Activated B cell treated with CpG ODN at 0.5 μM for 24 hours (primary cell): ENCODE data around the gene HS3ST1. TPM values are rescaled to one million over a fixed set of nuclear protein-coding genes. Genes with fewer than 3 reads are reported as not detected.
"Not testable (repeated sequence)": the region's sequence is repeated elsewhere in the genome, so short reads cannot be mapped to it uniquely, and the experiment has no call there.

Source experiments
- ATAC-seq: fragments of 200-7000 bp; cut with Tn5 transposase; one replicate; pipeline ENCODE4 v1.10.0; 2021; ENCODE audit warnings: low read depth, mild to moderate bottlenecking, moderate library complexity
- CTCF ChIA-PET: fragments of 350-600 bp; sonication (Branson Sonifier 250); formaldehyde crosslinking; loops from one replicate; lab custom pipeline; 2021; ENCODE audit warnings: antibody characterized with exemption; lab: Charles Lee
- POLR2A ChIA-PET: fragments of 350-600 bp; sonication (Branson Sonifier 250); formaldehyde crosslinking; loops from one replicate; lab custom pipeline; 2021; ENCODE audit warnings: antibody characterized with exemption; lab: Charles Lee
- DNase-seq: peaks from one replicate; pipeline ENCODE4 v3.0.0; 2022
- H3K27ac Mint-ChIP-seq: one replicate; pipeline ENCODE4 v1.8.0; 2020; ENCODE audit warnings: mixed read lengths
- H3K27me3 Mint-ChIP-seq: one replicate; pipeline ENCODE4 v1.8.0; 2021; ENCODE audit warnings: mixed read lengths
- H3K36me3 Mint-ChIP-seq: one replicate; pipeline ENCODE4 v1.8.0; 2021; ENCODE audit warnings: low read depth, mixed read lengths
- H3K4me1 Mint-ChIP-seq: one replicate; pipeline ENCODE4 v1.8.0; 2021; ENCODE audit warnings: mixed read lengths
- H3K4me3 Mint-ChIP-seq: one replicate; pipeline ENCODE4 v1.8.0; 2020; ENCODE audit warnings: mild to moderate bottlenecking, mixed read lengths
- H3K9me3 Mint-ChIP-seq: one replicate; pipeline ENCODE4 v1.8.0; 2020; ENCODE audit warnings: mixed read lengths
- intact Hi-C: fragments of 100-400 bp; cut with micrococcal nuclease; formaldehyde crosslinking; loops from one replicate; pipeline ENCODE4 v1.15.1; 2024
- total RNA-seq: library from RNA; stranded (reverse); gene quantifications from 2 replicates; pipeline ENCODE4 v1.2.3, GENCODE V29; 2022
- TF ChIP-seq, protein P1 (sequence below): fragments of 200-600 bp; IDR thresholded peaks from one replicate; pipeline ENCODE4 v1.8.0; 2022; ENCODE audit warnings: antibody characterized with exemption, mild to moderate bottlenecking

The HS3ST1 gene
- total RNA-seq, 1 donor from 2014 or later, result 2.1 TPM

DNA sequence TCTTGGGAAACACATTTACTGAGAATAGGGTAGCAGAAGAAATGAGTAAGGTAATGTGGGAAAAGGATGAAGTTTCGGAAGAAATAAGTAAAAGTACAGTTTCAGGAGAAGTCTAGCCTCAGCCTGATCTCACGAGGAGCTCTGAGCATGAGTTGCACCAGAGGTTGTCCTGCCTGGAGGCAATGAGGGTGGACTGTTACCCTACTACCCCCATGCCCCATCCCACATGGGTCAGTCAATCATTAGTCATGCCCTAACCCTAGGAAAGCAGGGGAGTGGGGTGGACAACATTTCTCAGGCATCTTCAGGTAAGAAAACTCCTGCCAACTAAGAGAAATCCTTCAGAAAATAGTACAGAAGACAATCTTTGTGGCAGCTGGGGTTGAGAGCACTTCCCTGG, 35.1 kb downstream of the HS3ST1 start:
- ChIA-PET CTCF (no interaction called here), POLR2A (no interaction called here)
- Mint-ChIP-seq H3K9me3 (no peaks in the 10 kb centered on the region), H3K27ac (no peak overlapping the region), H3K36me3 (peaks cover 20% of the 10 kb centered on the region), H3K27me3 (no peaks in the 10 kb centered on the region), H3K4me3 (no peak overlapping the region), H3K4me1 (peaks cover 18% of the 10 kb centered on the region)
- TF ChIP-seq, protein P1, sequence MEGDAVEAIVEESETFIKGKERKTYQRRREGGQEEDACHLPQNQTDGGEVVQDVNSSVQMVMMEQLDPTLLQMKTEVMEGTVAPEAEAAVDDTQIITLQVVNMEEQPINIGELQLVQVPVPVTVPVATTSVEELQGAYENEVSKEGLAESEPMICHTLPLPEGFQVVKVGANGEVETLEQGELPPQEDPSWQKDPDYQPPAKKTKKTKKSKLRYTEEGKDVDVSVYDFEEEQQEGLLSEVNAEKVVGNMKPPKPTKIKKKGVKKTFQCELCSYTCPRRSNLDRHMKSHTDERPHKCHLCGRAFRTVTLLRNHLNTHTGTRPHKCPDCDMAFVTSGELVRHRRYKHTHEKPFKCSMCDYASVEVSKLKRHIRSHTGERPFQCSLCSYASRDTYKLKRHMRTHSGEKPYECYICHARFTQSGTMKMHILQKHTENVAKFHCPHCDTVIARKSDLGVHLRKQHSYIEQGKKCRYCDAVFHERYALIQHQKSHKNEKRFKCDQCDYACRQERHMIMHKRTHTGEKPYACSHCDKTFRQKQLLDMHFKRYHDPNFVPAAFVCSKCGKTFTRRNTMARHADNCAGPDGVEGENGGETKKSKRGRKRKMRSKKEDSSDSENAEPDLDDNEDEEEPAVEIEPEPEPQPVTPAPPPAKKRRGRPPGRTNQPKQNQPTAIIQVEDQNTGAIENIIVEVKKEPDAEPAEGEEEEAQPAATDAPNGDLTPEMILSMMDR, result no peak
- DNase-seq (no peak), ATAC-seq (no peak)
- intact Hi-C loops, result no loop called here

DNA sequence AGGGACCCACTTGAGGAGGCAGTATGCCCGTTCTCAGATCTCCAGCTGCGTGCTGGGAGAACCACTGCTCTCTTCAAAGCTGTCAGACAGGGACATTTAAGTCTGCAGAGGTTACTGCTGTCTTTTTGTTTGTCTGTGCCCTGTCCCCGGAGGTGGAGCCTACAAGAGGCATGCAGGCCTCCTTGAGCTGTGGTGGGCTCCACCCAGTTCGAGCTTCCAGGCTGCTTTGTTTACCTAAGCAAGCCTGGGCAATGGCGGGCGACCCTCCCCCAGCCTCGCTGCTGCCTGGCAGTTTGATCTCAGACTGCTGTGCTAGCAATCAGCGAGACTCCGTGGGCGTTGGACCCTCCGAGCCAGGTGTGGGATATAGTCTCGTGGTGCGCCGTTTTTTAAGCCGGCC, 44.6 kb downstream of the HS3ST1 start:
- H3K36me3 Mint-ChIP-seq, H3K4me1 Mint-ChIP-seq, H3K4me3 Mint-ChIP-seq, POLR2A ChIA-PET, DNase-seq, intact Hi-C loops, ATAC-seq, H3K27me3 Mint-ChIP-seq, H3K27ac Mint-ChIP-seq, CTCF ChIA-PET, H3K9me3 Mint-ChIP-seq: not testable (repeated sequence)

GRCh38 chr4:11376571-11376970, 52.1 kb downstream of the HS3ST1 start:
- Mint-ChIP-seq H3K27ac (no peak overlapping the region), H3K9me3 (no peaks in the 10 kb centered on the region), H3K4me1 (no peaks in the 10 kb centered on the region), H3K27me3 (no peaks in the 10 kb centered on the region), H3K36me3 (no peaks in the 10 kb centered on the region), H3K4me3 (no peak overlapping the region)
- TF ChIP-seq, protein P1, result no peak
- intact Hi-C loops, result no loop called here
- POLR2A ChIA-PET, result no interaction called here
- CTCF ChIA-PET, result no interaction called here
- DNase-seq, result no peak
- ATAC-seq, result no peak

DNA sequence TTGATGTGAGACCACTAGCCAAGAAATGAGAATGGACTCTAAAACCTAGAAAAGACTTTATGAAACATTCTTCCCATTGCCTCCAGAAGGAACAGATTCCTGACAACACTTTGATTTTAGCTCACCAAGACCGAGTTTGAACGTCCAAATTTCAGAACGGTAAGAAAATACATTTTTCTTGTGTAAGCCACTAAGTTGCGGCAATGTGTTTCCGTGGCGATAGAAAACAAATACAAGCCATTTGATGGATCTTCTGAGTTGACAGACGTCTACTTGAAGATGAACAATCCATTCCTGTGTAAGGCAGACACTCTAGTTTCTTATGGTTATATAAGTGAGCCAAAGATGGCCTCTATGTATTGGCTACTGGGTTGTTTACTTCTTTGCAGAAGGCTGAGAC, 52.5 kb downstream of the HS3ST1 start:
- Mint-ChIP-seq H3K36me3 (no peaks in the 10 kb centered on the region), H3K4me1 (no peaks in the 10 kb centered on the region), H3K27ac (no peak overlapping the region), H3K9me3 (no peaks in the 10 kb centered on the region), H3K27me3 (no peaks in the 10 kb centered on the region), H3K4me3 (no peak overlapping the region)
- DNase-seq (no peak), ATAC-seq (no peak)
- TF ChIP-seq, protein P1, result no peak
- ChIA-PET POLR2A (no interaction called here), CTCF (no interaction called here)
- intact Hi-C loops, result no loop called here

GRCh38 chr4:11368701-11369115, 60.0 kb downstream of the HS3ST1 start:
- Mint-ChIP-seq H3K4me3 (peak overlapping the region; percentile 67), H3K27me3 (peaks cover 5% of the 10 kb centered on the region)

More at GRCh38 chr4:11368701-11369115, 60.0 kb downstream of the HS3ST1 start:
- TF ChIP-seq, protein P1, result no peak
- H3K4me1 Mint-ChIP-seq, result no peaks in the 10 kb centered on the region
- ATAC-seq (peak; percentile 71), DNase-seq (peak; percentile 19)
- intact Hi-C loops, result no loop called here
- no peaks in the 10 kb centered on the region for H3K9me3 Mint-ChIP-seq
- no peak overlapping the region for H3K27ac Mint-ChIP-seq
- ChIA-PET POLR2A (no interaction called here), CTCF (no interaction called here)
- no peaks in the 10 kb centered on the region for H3K36me3 Mint-ChIP-seq
